Keratinocyte (primary cell): ENCODE measurements around the gene RPL18A. TPM values are rescaled to one million over a fixed set of nuclear protein-coding genes. Genes with fewer than 3 reads are reported as not detected.
A peak's percentile ranks its signal among the peaks of the same experiment; 100 is the strongest.

Experiments
- DNase-seq: peaks from one replicate; pipeline ENCODE4 v3.0.0-alpha.2; 2011; ENCODE audit warnings: low read depth, missing footprints, low spot score
- FAIRE-seq: peaks from 2 replicates; lab custom pipeline; 2011; peaks lifted over from hg19 to GRCh38; lab: Jason Lieb, UNC
- H2AFZ ChIP-seq: 2 replicates; pipeline ENCODE4 v1.6.0; 2012; ENCODE audit warnings: low read length, control low read depth, inconsistent platforms; ENCODE audit not compliant: control insufficient read depth
- H3K27ac ChIP-seq: 2 replicates; pipeline ENCODE4 v1.5.1; 2011; ENCODE audit warnings: low read length; ENCODE audit not compliant: control insufficient read depth, insufficient read depth
- H3K27me3 ChIP-seq: 3 replicates; pipeline ENCODE4 v1.6.0; 2011; ENCODE audit warnings: low read length; ENCODE audit not compliant: control insufficient read depth, insufficient read depth; ENCODE audit errors: extremely low read depth
- H3K36me3 ChIP-seq, 2 experiments: 2 replicates in 1 of 2; 3 replicates in 1 of 2; pipeline ENCODE4 v1.5.1; 2011; ENCODE audit warnings: low read length in 2 of 2, mild to moderate bottlenecking in 1 of 2; ENCODE audit not compliant: control insufficient read depth in 2 of 2, insufficient read depth in 2 of 2; ENCODE audit errors: extremely low read depth in 1 of 2
- H3K4me1 ChIP-seq: 3 replicates; pipeline ENCODE4 v1.5.1; 2011; ENCODE audit warnings: low read length; ENCODE audit not compliant: control insufficient read depth, insufficient read depth; ENCODE audit errors: extremely low read depth
- H3K4me2 ChIP-seq: 3 replicates; pipeline ENCODE4 v1.6.0; 2011; ENCODE audit warnings: low read depth, low read length; ENCODE audit not compliant: control insufficient read depth, insufficient read depth; ENCODE audit errors: extremely low read depth
- H3K4me3 ChIP-seq, 3 experiments: fragments of 200-600 bp in 1 of 3; sonication (generic) in 1 of 3; 2 replicates in 2 of 3; 3 replicates in 1 of 3; pipeline ENCODE4 v1.5.1; 2011 to 2016; ENCODE audit warnings: low read length in 3 of 3, mild to moderate bottlenecking in 3 of 3, control low read depth in 2 of 3, inconsistent platforms in 1 of 3, low read depth in 1 of 3, mixed read lengths in 1 of 3, mixed run types in 1 of 3, moderate library complexity in 1 of 3; ENCODE audit not compliant: control insufficient read depth in 2 of 3, insufficient read depth in 2 of 3; ENCODE audit errors: extremely low read depth in 1 of 3
- H3K79me2 ChIP-seq: 2 replicates; pipeline ENCODE4 v1.6.0; 2012; ENCODE audit warnings: low read length; ENCODE audit not compliant: control insufficient read depth, insufficient read depth
- H3K9ac ChIP-seq: 3 replicates; pipeline ENCODE4 v1.6.0; 2011; ENCODE audit warnings: low read length; ENCODE audit not compliant: control insufficient read depth, insufficient read depth; ENCODE audit errors: extremely low read depth
- H3K9me1 ChIP-seq: 3 replicates; pipeline ENCODE4 v1.6.0; 2011; ENCODE audit warnings: low read length; ENCODE audit not compliant: control insufficient read depth, insufficient read depth; ENCODE audit errors: extremely low read depth
- H3K9me3 ChIP-seq: 2 replicates; pipeline ENCODE4 v1.5.1; 2012; ENCODE audit warnings: low read depth, low read length; ENCODE audit not compliant: control insufficient read depth
- H4K20me1 ChIP-seq: 3 replicates; pipeline ENCODE4 v1.6.0; 2011; ENCODE audit warnings: low read length; ENCODE audit not compliant: control insufficient read depth, insufficient read depth; ENCODE audit errors: extremely low read depth
- EZH2 ChIP-seq: IDR thresholded peaks from one replicate; pipeline ENCODE4 v1.6.1; 2012; ENCODE audit warnings: inconsistent platforms, mild to moderate bottlenecking, low read length, moderate library complexity
- dilution Hi-C: fragments of 300-500 bp; cut with MboI; formaldehyde crosslinking; loops from one replicate; pipeline ENCODE4 v1.7.0; 2020; ENCODE audit warnings: low sequenced_read_pairs; ENCODE audit not compliant: extremely low pct_ligation_motif_present
- polyA plus RNA-seq, 5 experiments: library from polyadenylated mRNA; depleted of rRNA in 3 of 5; stranded (reverse) in 3 of 5; stranded (forward) in 1 of 5; unstranded in 1 of 5; fragments of >200 nt; gene quantifications; 1 replicate in 1 of 5; 2 replicates in 3 of 5; 3 replicates in 1 of 5; pipeline versions ENCODE4 v1.2.1 to v1.2.3, GENCODE V29; 2011 to 2012; ENCODE audit warnings: missing spikeins in 2 of 5, low read depth in 1 of 5, low replicate concordance in 1 of 5
- small RNA-seq, 3 experiments: library from RNA; depleted of rRNA; stranded (forward); fragments of <200 nt; gene quantifications; one replicate each; pipeline ENCODE3, GENCODE V24; 2012; ENCODE audit warnings: low read depth in 3 of 3, low replicate concordance in 1 of 3; ENCODE audit not compliant: insufficient read length in 3 of 3
- TF ChIP-seq, protein P1 (sequence below), 3 experiments: IDR thresholded peaks in 1 of 3; conservative IDR thresholded peaks in 1 of 3; optimal IDR thresholded peaks in 1 of 3; 2 replicates in 2 of 3; 3 replicates in 1 of 3; pipeline versions ENCODE3 to v1.5.1; 2011; ENCODE audit warnings: low read length in 3 of 3, mild to moderate bottlenecking in 3 of 3, moderate library complexity in 2 of 3, control low read depth in 1 of 3, inconsistent platforms in 1 of 3; ENCODE audit not compliant: insufficient read depth in 2 of 3; ENCODE audit errors: extremely low read depth in 1 of 3

Gene RPL18A
- polyA plus RNA-seq, 1 donor (not counting 4 experiments of a cell fraction or from before 2014, with no cell fraction given) = 1,044 TPM

DNA sequence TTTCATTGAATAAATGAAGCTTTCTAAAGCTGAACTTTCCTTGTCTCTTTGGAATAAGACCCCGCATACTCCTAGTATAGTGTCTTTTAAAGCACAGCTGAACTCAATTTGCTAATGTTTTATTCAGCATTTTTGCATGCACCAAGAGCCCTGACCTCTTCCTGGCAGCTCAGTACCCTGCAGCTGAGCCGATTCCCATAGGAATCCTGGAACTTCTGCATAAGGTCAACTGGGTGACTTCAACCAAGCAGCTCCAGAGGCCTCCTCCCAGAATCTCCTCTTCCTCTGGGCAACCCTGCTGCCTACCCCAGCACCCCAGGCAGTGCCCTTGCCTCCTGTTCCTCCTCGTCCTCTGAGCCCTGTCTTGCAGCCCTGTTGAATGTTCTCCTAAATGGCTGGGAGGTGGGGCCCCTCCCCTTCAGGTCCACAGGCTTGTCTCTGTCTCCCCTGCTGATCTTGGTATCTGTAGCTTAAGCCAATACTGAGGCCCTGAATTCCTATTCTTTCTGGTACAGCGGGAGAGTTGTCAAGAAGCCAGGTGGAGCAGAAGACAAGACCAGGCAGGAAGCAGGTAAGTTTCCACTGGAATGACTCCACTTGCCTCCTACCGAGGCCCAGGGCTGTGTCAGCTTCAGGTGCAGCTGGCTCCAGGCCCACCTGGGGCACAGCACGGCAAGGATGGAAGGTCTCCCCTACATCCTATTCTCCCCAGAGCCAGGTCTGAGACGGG is 49.5 kb downstream of the RPL18A start:
- H3K9ac ChIP-seq = no peak overlapping the region
- peak; percentile 75 for FAIRE-seq
- H3K4me2 ChIP-seq = no peak overlapping the region
- dilution Hi-C loops = no loop called here
- no peaks in the 10 kb centered on the region for H3K27me3 ChIP-seq
- no peak for DNase-seq
- no peaks in the 10 kb centered on the region for H4K20me1 ChIP-seq
- no peaks in the 10 kb centered on the region for H3K9me1 ChIP-seq
- no peak overlapping the region for H3K4me3 ChIP-seq
- TF ChIP-seq, protein P1, sequence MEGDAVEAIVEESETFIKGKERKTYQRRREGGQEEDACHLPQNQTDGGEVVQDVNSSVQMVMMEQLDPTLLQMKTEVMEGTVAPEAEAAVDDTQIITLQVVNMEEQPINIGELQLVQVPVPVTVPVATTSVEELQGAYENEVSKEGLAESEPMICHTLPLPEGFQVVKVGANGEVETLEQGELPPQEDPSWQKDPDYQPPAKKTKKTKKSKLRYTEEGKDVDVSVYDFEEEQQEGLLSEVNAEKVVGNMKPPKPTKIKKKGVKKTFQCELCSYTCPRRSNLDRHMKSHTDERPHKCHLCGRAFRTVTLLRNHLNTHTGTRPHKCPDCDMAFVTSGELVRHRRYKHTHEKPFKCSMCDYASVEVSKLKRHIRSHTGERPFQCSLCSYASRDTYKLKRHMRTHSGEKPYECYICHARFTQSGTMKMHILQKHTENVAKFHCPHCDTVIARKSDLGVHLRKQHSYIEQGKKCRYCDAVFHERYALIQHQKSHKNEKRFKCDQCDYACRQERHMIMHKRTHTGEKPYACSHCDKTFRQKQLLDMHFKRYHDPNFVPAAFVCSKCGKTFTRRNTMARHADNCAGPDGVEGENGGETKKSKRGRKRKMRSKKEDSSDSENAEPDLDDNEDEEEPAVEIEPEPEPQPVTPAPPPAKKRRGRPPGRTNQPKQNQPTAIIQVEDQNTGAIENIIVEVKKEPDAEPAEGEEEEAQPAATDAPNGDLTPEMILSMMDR (optimal IDR thresholded peaks at IDR 0.05 in 1 of 3, IDR thresholded peaks at IDR 0.05 in 1 of 3, conservative IDR thresholded peaks at IDR 0.05 in 1 of 3; ENCODE audit: extremely low read depth in 1 of 3, insufficient read depth in 2 of 3, low read length in 3 of 3) = no peak
- no peak for TF ChIP-seq EZH2
- no peak overlapping the region for H2AFZ ChIP-seq
- H3K79me2 ChIP-seq = no peaks in the 10 kb centered on the region
- peaks cover 5% of the 10 kb centered on the region for H3K4me1 ChIP-seq
- H3K36me3 ChIP-seq = no peaks in the 10 kb centered on the region
- no peak overlapping the region for H3K27ac ChIP-seq
- H3K9me3 ChIP-seq = peaks cover 2% of the 10 kb centered on the region

DNA sequence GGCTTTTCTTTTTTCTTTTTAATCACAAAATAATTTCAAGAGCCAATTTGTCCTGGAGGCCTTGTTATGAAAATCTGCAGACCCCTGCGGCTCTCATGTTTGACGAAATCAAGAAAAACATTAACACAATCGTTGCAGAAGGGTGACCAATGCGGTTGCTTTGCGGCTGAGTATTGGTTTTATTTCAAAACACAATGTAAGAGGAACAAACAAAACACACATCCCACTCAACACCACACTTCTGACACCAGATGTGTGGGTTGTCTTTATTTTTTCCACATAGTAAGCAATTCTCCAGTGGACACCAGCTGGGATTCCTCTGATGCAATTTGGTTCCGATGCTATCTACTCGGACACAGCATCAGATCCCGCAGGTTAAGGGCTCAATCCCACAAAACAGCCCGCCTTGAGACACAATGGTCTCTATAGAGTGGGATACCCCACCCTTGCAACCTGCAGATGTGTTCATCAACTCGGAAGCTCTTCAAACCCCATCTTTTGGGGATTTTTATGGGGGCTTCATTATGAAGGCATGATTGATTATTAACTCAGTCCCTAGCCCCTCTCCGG is 51.2 kb downstream of the RPL18A start:
- H3K4me2 ChIP-seq = no peak overlapping the region
- FAIRE-seq (no peak), DNase-seq (no peak)
- no peaks in the 10 kb centered on the region for H3K9me1 ChIP-seq
- no peak overlapping the region for H2AFZ ChIP-seq
- dilution Hi-C loops = no loop called here
- H3K36me3 ChIP-seq = no peaks in the 10 kb centered on the region
- H3K4me3 ChIP-seq = no peak overlapping the region
- no peaks in the 10 kb centered on the region for H4K20me1 ChIP-seq
- no peaks in the 10 kb centered on the region for H3K79me2 ChIP-seq
- TF ChIP-seq, protein P1 (optimal IDR thresholded peaks at IDR 0.05 in 1 of 3, IDR thresholded peaks at IDR 0.05 in 1 of 3, conservative IDR thresholded peaks at IDR 0.05 in 1 of 3; ENCODE audit: extremely low read depth in 1 of 3, insufficient read depth in 2 of 3, low read length in 3 of 3) = no peak
- TF ChIP-seq EZH2 = no peak
- H3K9me3 ChIP-seq = peaks cover 2% of the 10 kb centered on the region
- no peak overlapping the region for H3K27ac ChIP-seq
- peaks cover 5% of the 10 kb centered on the region for H3K4me1 ChIP-seq
- no peaks in the 10 kb centered on the region for H3K27me3 ChIP-seq
- H3K9ac ChIP-seq = no peak overlapping the region

Small RNA genes within 50 kb of the gene (small RNA-seq; reads per million reads assigned to genes)
- 0 reads per million in 3 experiments for gene SNORA68

Other genes with a start within 250 kb of the RPL18A start
- under 0.01 TPM in 1 of 3 replicates, not detected in the others for gene UNC13A, start 171.6 kb upstream of the RPL18A start, polyA plus RNA-seq
- 3.7 to 10.7 TPM (median 4.4 TPM) in 3 replicates for gene MAP1S, start 140.4 kb upstream of the RPL18A start, polyA plus RNA-seq
- gene FCHO1, start 108.4 kb upstream of the RPL18A start, polyA plus RNA-seq = 0.14 to 0.22 TPM (median 0.21 TPM) in 3 replicates
- 3.6 to 5.1 TPM (median 4.4 TPM) in 3 replicates for gene B3GNT3, start 64.8 kb upstream of the RPL18A start, polyA plus RNA-seq
- 0.19 to 0.24 TPM in 2 of 3 replicates, not detected in the other for gene INSL3, start 38.4 kb upstream of the RPL18A start, polyA plus RNA-seq
- 0.37 to 0.59 TPM (median 0.50 TPM) in 3 replicates for gene JAK3, start 11.9 kb upstream of the RPL18A start, polyA plus RNA-seq
- not detected in 3 replicates for gene SLC5A5, start 12.0 kb downstream of the RPL18A start, polyA plus RNA-seq
- 56.8 to 87.0 TPM (median 58.7 TPM) in 3 replicates for gene CCDC124, start 73.1 kb downstream of the RPL18A start, polyA plus RNA-seq
- not detected in 3 replicates for gene KCNN1, start 107.2 kb downstream of the RPL18A start, polyA plus RNA-seq
- 2.4 to 3.5 TPM (median 2.5 TPM) in 3 replicates for gene ARRDC2, start 148.3 kb downstream of the RPL18A start, polyA plus RNA-seq
- 0.09 TPM in 1 of 3 replicates, not detected in the others for gene IL12RB1, start 227.0 kb downstream of the RPL18A start, polyA plus RNA-seq
- gene MAST3, start 237.9 kb downstream of the RPL18A start, polyA plus RNA-seq = 0.73 to 1.4 TPM (median 0.76 TPM) in 3 replicates